ENCODE measurements around the gene TTC22. TPM values are rescaled to one million over a fixed set of nuclear protein-coding genes. Genes with fewer than 3 reads are reported as not detected.

The TTC22 gene
- total and polyA plus RNA-seq, 2 of the 4 experiments (the other 2 are of a cell fraction), result not detected

DNA sequence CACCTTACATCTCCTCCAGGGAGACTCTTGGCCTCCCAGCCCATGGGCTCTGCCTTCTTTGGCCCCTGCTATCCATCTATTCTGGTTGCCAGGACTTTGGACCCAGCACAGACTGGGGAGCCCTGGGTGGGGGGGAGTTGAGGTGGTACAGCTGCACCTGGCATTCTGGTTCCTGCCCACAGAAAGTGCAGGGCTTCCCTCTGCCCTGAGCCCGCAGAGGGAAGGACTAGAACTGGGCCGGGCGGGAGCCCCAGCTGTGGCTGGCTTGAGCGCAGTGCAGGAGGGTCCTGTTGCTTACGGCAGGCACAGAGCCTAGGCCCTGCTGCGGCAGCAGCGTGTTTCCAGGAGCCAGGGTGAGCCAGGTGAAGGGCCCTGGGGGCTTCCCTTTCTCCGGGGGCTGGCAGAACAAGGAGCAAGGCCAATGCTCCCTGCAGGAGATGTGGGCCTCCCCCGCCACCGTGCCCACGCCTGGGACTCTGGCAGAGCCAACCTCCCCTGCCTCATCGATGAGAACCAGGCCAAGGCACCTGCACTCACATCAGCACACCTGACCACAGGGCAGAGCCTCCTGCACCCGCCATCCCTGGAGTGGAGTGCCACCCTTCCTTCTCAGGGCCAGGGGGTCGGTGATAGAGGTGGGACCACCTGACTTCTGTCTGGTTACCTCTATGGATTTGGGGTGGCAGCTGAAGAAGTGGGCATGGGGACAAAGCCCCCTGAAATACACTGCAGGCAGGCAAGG, 52.9 kb downstream of the TTC22 start:
- Histone ChIP-seq H3K27ac (ENCODE audit: insufficient read depth, low read length) (no peak overlapping the region), H3K23ac (ENCODE audit: low read depth, low read length) (no peak overlapping the region), H2BK120ac (ENCODE audit: low read depth, low read length) (no peak overlapping the region), H2BK15ac (ENCODE audit: low read depth, low read length) (no peak overlapping the region), H3K18ac (ENCODE audit: low read depth, low read length) (no peak overlapping the region), H3K9me3 (ENCODE audit: control insufficient read depth, insufficient read depth, low read length) (no peaks in the 10 kb centered on the region), H3K4me1 (ENCODE audit: control insufficient read depth, insufficient read depth, low read length) (no peaks in the 10 kb centered on the region), H4K20me1 (ENCODE audit: insufficient read depth, low read length) (no peaks in the 10 kb centered on the region), H2AK5ac (ENCODE audit: low read depth, low read length) (no peak overlapping the region), H4K91ac (ENCODE audit: insufficient read depth, low read depth, low read length) (no peak overlapping the region), H3K9ac (ENCODE audit: low read depth, low read length) (no peak overlapping the region), H3K9me1 (ENCODE audit: insufficient read depth, low read length) (no peaks in the 10 kb centered on the region), H3K4ac (ENCODE audit: low read depth, low read length) (no peak overlapping the region), H3K14ac (replicated peaks; ENCODE audit: low read depth, low read length) (no peak overlapping the region), H4K8ac (ENCODE audit: low read depth in 2 of 2, low read length in 2 of 2) (no peak overlapping the region), H3K36me3 (ENCODE audit: control insufficient read depth, insufficient read depth, low read length) (peaks cover 2% of the 10 kb centered on the region; the same call in 1 of the 2 replicates), H2BK20ac (ENCODE audit: low read depth, low read length) (no peak overlapping the region), H3K4me2 (ENCODE audit: low read depth, low read length) (no peak overlapping the region), H2AK9ac (replicated peaks; ENCODE audit: low read depth, low read length, poor library complexity) (no peak overlapping the region), H2BK5ac (ENCODE audit: low read depth, low read length, poor library complexity, severe bottlenecking) (no peak overlapping the region), H4K5ac (ENCODE audit: low read depth, low read length) (no peak overlapping the region), H3K56ac (ENCODE audit: extremely low read depth, insufficient read depth, low read length) (no peak overlapping the region), H3K27me3 (ENCODE audit: control insufficient read depth, insufficient read depth, low read length) (peaks cover 5% of the 10 kb centered on the region; the same call in 1 of the 2 replicates), H3K79me1 (ENCODE audit: low read depth in 1 of 2, low read length in 2 of 2) (0 out of 4 replicates have a peak, but pooled peaks cover 0 to 3% of the 10 kb centered on the region in 2 experiments), H3K4me3 (ENCODE audit: insufficient read depth, low read depth, low read length) (no peak overlapping the region), H2AFZ (replicated peaks; ENCODE audit: low read length, poor library complexity) (no peak overlapping the region)
- no TSS peak for BruUV-seq (replicated peaks)
- ATAC-seq (ENCODE audit: low read depth) (no peak), DNase-seq (no peak)
- ChIA-PET POLR2A (ENCODE audit: unreplicated experiment) (no interaction called here), CTCF (no interaction called here)
- TF ChIP-seq CEBPB (IDR thresholded peaks at IDR 0.05; ENCODE audit: low read depth, low read length) (no peak), SMC3 (IDR thresholded peaks at IDR 0.05; ENCODE audit: low read depth, low read length) (no peak), CHD1 (IDR thresholded peaks at IDR 0.05; ENCODE audit: low read depth, low read length) (no peak), MXI1 (IDR thresholded peaks at IDR 0.05; ENCODE audit: borderline replicate concordance, low read depth, low read length) (no peak), MAZ (IDR thresholded peaks at IDR 0.05; ENCODE audit: borderline replicate concordance, low read depth, low read length) (no peak), BHLHE40 (IDR thresholded peaks at IDR 0.05; ENCODE audit: low read depth, low read length) (no peak), NFE2L2 (IDR thresholded peaks at IDR 0.05; ENCODE audit: low read depth, low read length) (no peak), RFX5 (IDR thresholded peaks at IDR 0.05; ENCODE audit: low read depth, low read length) (no peak), POLR2A (IDR thresholded peaks at IDR 0.05; ENCODE audit: low read depth, low read length) (no peak), RCOR1 (IDR thresholded peaks at IDR 0.05; ENCODE audit: insufficient replicate concordance, low read length) (no peak), FOS (IDR thresholded peaks at IDR 0.05; ENCODE audit: low read depth, low read length) (no peak), MAFK (IDR thresholded peaks at IDR 0.05; ENCODE audit: low read depth, low read length) (no peak), RAD21 (IDR thresholded peaks at IDR 0.05; ENCODE audit: low read length) (no peak), CTCF (conservative IDR thresholded peaks at IDR 0.05; ENCODE audit: low read depth, low read length) (no peak)
- TF ChIP-seq, protein P1, sequence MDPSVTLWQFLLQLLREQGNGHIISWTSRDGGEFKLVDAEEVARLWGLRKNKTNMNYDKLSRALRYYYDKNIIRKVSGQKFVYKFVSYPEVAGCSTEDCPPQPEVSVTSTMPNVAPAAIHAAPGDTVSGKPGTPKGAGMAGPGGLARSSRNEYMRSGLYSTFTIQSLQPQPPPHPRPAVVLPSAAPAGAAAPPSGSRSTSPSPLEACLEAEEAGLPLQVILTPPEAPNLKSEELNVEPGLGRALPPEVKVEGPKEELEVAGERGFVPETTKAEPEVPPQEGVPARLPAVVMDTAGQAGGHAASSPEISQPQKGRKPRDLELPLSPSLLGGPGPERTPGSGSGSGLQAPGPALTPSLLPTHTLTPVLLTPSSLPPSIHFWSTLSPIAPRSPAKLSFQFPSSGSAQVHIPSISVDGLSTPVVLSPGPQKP (IDR thresholded peaks at IDR 0.05; ENCODE audit: borderline replicate concordance, low read depth, low read length), result no peak
- TF ChIP-seq, protein P2, sequence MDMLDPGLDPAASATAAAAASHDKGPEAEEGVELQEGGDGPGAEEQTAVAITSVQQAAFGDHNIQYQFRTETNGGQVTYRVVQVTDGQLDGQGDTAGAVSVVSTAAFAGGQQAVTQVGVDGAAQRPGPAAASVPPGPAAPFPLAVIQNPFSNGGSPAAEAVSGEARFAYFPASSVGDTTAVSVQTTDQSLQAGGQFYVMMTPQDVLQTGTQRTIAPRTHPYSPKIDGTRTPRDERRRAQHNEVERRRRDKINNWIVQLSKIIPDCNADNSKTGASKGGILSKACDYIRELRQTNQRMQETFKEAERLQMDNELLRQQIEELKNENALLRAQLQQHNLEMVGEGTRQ (IDR thresholded peaks at IDR 0.05; ENCODE audit: low read depth, low read length), result no peak
- 82% methylated on average over 4 of the region's 14 CpGs; no CpG with 5 or more reads in 1 of the 2 experiments for WGBS, 2 experiments (ENCODE audit: extremely low coverage in 2 of 2, insufficient read length in 1 of 2)
- in situ Hi-C loops (cut with MboI; ENCODE audit: low sequenced_read_pairs) (no loop called here), dilution Hi-C loops (cut with HindIII; ENCODE audit: low sequenced_read_pairs, unreplicated experiment) (no loop called here), intact Hi-C loops (cut with micrococcal nuclease) (no loop called here)

Measured in IMR-90 (cell line).